Neutrophil (primary cell): ENCODE results near the gene KLRK1.
A peak's percentile ranks its signal among the peaks of the same experiment; 100 is the strongest.

Experiments
- H3K27ac ChIP-seq: fragments of 200-600 bp; sonication (generic); 2 replicates; pipeline ENCODE4 v1.5.1; 2016; ENCODE audit warnings: mild to moderate bottlenecking, moderate library complexity
- H3K27me3 ChIP-seq: fragments of 200-600 bp; sonication (generic); 2 replicates; pipeline ENCODE4 v1.6.0; 2016; ENCODE audit warnings: mild to moderate bottlenecking
- H3K36me3 ChIP-seq: fragments of 200-600 bp; sonication (generic); 2 replicates; pipeline ENCODE4 v1.5.1; 2017
- H3K4me1 ChIP-seq, 2 experiments: fragments of 200-600 bp in 1 of 2; sonication (generic) in 1 of 2; 1 replicate in 1 of 2; 2 replicates in 1 of 2; pipeline versions ENCODE4 v1.5.1 to v1.6.1; 2013 to 2016; ENCODE audit warnings: low read depth in 1 of 2, low read length in 1 of 2, mild to moderate bottlenecking in 1 of 2, moderate library complexity in 1 of 2; ENCODE audit not compliant: control insufficient read depth in 1 of 2, insufficient read depth in 1 of 2
- H3K4me3 ChIP-seq, 2 experiments: fragments of 200-600 bp in 1 of 2; sonication (generic) in 1 of 2; 1 replicate in 1 of 2; 2 replicates in 1 of 2; pipeline ENCODE4 v1.5.1; 2013 to 2016; ENCODE audit warnings: low read depth in 1 of 2, low read length in 1 of 2, mild to moderate bottlenecking in 1 of 2, moderate library complexity in 1 of 2
- H3K9me3 ChIP-seq: fragments of 200-600 bp; sonication (generic); 2 replicates; pipeline ENCODE4 v1.5.1; 2016
- TF ChIP-seq, protein P1 (sequence below): fragments of 200-600 bp; sonication (generic); IDR thresholded peaks from 2 replicates; pipeline ENCODE4 v1.5.1; 2016; ENCODE audit warnings: antibody characterized with exemption

KLRK1 gene

GRCh38 chr12:10362828-10363657 lies 26.8 kb downstream of the KLRK1 start:
- Histone ChIP-seq H3K4me1 (peaks cover 32 to 39% of the 10 kb centered on the region in 2 experiments), H3K27ac (peak overlapping the region; percentile 79)

DNA sequence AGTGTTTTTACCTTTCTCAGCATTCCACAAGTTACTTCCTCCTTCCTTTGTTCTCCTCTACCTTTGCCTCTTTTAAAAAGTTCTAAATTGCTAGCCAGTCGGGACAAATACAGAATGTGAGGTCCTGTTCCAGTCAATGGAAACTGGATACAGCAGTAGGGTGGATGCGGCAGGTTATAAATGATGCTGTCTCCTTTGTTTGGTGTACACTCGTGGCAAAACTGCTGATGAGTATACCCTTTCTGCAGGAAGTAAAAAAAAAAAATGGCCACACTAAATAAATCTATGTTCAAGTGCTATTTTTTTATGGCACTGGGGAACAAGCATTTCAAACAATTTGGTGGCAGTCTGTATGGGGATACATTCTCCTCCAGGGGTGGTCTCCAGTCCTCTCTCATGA lies 27.5 kb downstream of the KLRK1 start:
- Histone ChIP-seq H3K4me3 (no peak overlapping the region), H3K4me1 (peaks cover 32 to 39% of the 10 kb centered on the region in 2 experiments), H3K27ac (peak overlapping the region; percentile 54), H3K9me3 (no peaks in the 10 kb centered on the region), H3K36me3 (no peaks in the 10 kb centered on the region), H3K27me3 (no peaks in the 10 kb centered on the region)
- TF ChIP-seq, protein P1, sequence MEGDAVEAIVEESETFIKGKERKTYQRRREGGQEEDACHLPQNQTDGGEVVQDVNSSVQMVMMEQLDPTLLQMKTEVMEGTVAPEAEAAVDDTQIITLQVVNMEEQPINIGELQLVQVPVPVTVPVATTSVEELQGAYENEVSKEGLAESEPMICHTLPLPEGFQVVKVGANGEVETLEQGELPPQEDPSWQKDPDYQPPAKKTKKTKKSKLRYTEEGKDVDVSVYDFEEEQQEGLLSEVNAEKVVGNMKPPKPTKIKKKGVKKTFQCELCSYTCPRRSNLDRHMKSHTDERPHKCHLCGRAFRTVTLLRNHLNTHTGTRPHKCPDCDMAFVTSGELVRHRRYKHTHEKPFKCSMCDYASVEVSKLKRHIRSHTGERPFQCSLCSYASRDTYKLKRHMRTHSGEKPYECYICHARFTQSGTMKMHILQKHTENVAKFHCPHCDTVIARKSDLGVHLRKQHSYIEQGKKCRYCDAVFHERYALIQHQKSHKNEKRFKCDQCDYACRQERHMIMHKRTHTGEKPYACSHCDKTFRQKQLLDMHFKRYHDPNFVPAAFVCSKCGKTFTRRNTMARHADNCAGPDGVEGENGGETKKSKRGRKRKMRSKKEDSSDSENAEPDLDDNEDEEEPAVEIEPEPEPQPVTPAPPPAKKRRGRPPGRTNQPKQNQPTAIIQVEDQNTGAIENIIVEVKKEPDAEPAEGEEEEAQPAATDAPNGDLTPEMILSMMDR = no peak

More at GRCh38 chr12:10362828-10363657, 26.8 kb downstream of the KLRK1 start:
- Histone ChIP-seq H3K36me3 (no peaks in the 10 kb centered on the region), H3K9me3 (no peaks in the 10 kb centered on the region), H3K27me3 (no peaks in the 10 kb centered on the region), H3K4me3 (no peak overlapping the region)
- TF ChIP-seq, protein P1 = no peak

GRCh38 chr12:10361622-10362021 lies 28.2 kb downstream of the KLRK1 start:
- H3K4me1 ChIP-seq = peaks cover 32 to 39% of the 10 kb centered on the region in 2 experiments

DNA sequence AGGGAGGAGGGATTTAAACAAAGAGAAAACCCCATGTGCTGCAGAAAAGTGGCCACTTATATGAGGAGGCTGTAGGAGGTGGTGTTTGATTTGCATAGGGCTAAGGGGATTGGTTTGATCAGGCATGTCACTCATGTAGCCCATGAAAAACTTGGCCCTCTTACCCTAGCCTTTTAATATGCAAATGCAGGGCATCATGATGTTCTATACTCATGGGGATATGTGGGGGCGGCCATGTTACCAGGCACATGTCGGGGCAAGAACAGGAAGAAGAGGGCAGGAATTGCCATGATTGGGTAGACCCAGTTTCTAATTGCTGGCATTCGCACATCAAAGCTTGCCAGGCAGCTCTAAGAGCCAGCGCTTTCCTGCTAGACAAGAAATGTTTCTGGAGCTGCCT lies 28.8 kb downstream of the KLRK1 start:
- Histone ChIP-seq H3K4me3 (no peak overlapping the region), H3K4me1 (peaks cover 32 to 38% of the 10 kb centered on the region in 2 experiments), H3K27ac (no peak overlapping the region), H3K36me3 (no peaks in the 10 kb centered on the region), H3K9me3 (no peaks in the 10 kb centered on the region), H3K27me3 (no peaks in the 10 kb centered on the region)
- TF ChIP-seq, protein P1 = no peak

More at GRCh38 chr12:10361622-10362021, 28.2 kb downstream of the KLRK1 start:
- Histone ChIP-seq H3K9me3 (no peaks in the 10 kb centered on the region), H3K4me3 (no peak overlapping the region), H3K36me3 (no peaks in the 10 kb centered on the region), H3K27ac (peak overlapping the region; percentile 54), H3K27me3 (no peaks in the 10 kb centered on the region)
- TF ChIP-seq, protein P1 = no peak

DNA sequence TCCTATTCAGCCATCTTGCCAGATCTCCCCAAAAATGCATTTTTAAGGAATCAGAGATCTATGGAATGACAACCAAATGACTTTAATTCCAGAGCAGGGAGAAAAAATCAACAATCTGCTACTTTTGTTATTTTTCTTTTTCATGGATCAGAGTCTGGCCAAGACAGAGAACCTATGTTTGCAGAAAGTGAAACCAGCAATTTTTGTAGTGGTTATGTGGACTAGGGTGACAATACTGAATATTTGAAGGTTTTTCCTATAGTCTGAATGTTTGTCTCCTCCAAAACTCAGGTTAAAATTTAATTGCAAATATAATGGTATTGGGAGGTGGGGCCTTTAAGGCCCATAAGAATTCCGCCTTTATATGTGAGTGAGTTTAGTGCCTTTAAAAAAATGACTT lies 30.9 kb downstream of the KLRK1 start:
- TF ChIP-seq, protein P1 = no peak
- H3K27me3 ChIP-seq = no peaks in the 10 kb centered on the region
- peaks cover 14 to 21% of the 10 kb centered on the region in 2 experiments for H3K4me1 ChIP-seq
- H3K27ac ChIP-seq = no peak overlapping the region
- H3K4me3 ChIP-seq = no peak overlapping the region
- H3K36me3 ChIP-seq = no peaks in the 10 kb centered on the region
- H3K9me3 ChIP-seq = no peaks in the 10 kb centered on the region
